DMS153 treated with DMSO at 0.1 percent for 48 hours (cell line): ENCODE data around the gene WDFY4.

Source experiments
- DNase-seq: peaks from one replicate; lab custom pipeline; 2025; ENCODE audit not compliant: unreplicated experiment; lab: John Stamatoyannopoulos, UW

WDFY4 gene

GRCh38 chr10:48684463-48684791, 246 bp upstream of the WDFY4 start:
- no peak for DNase-seq

- DNase-seq, result no peak
Measured at GRCh38 chr10:48685731-48686130, 1.1 kb downstream of the WDFY4 start.

- DNase-seq, result no peak
Measured at GRCh38 chr10:48690791-48691660, 6.4 kb downstream of the WDFY4 start.

GRCh38 chr10:48691812-48692528, 7.3 kb downstream of the WDFY4 start:
- DNase-seq, result no peak

GRCh38 chr10:48692748-48693147, 8.1 kb downstream of the WDFY4 start:
- no peak for DNase-seq

- no peak for DNase-seq
Measured at GRCh38 chr10:48693206-48693605, 8.5 kb downstream of the WDFY4 start.

- no peak for DNase-seq
Measured at GRCh38 chr10:48694371-48695030, 9.8 kb downstream of the WDFY4 start.

- DNase-seq, result no peak
Measured at GRCh38 chr10:48695636-48696534, 11.2 kb downstream of the WDFY4 start.

GRCh38 chr10:48696535-48696873, 11.8 kb downstream of the WDFY4 start:
- no peak for DNase-seq

GRCh38 chr10:48697091-48697490, 12.4 kb downstream of the WDFY4 start:
- no peak for DNase-seq

GRCh38 chr10:48697821-48698764, 13.4 kb downstream of the WDFY4 start:
- no peak for DNase-seq

- no peak for DNase-seq
Measured at GRCh38 chr10:48699011-48699627, 14.4 kb downstream of the WDFY4 start.

- no peak for DNase-seq
Measured at GRCh38 chr10:48700071-48700470, 15.4 kb downstream of the WDFY4 start.

- DNase-seq, result no peak
Measured at GRCh38 chr10:48700493-48700892, 15.8 kb downstream of the WDFY4 start.

GRCh38 chr10:48701139-48701901, 16.6 kb downstream of the WDFY4 start:
- DNase-seq, result no peak

- DNase-seq, result no peak
Measured at GRCh38 chr10:48701941-48702340, 17.3 kb downstream of the WDFY4 start.

GRCh38 chr10:48703531-48704122, 19.0 kb downstream of the WDFY4 start:
- DNase-seq, result no peak

- DNase-seq, result no peak
Measured at GRCh38 chr10:48704156-48704555, 19.5 kb downstream of the WDFY4 start.
